GM12872 (cell line): ENCODE data around the gene CORO2B.
A peak's percentile ranks its signal among the peaks of the same experiment; 100 is the strongest.

Experiments used
- TF ChIP-seq, protein P1 (sequence below): IDR thresholded peaks from 3 replicates; pipeline ENCODE4 v1.5.1; 2011; ENCODE audit warnings: low read depth, mild to moderate bottlenecking, low read length, moderate library complexity; ENCODE audit not compliant: insufficient read depth

CORO2B gene

DNA sequence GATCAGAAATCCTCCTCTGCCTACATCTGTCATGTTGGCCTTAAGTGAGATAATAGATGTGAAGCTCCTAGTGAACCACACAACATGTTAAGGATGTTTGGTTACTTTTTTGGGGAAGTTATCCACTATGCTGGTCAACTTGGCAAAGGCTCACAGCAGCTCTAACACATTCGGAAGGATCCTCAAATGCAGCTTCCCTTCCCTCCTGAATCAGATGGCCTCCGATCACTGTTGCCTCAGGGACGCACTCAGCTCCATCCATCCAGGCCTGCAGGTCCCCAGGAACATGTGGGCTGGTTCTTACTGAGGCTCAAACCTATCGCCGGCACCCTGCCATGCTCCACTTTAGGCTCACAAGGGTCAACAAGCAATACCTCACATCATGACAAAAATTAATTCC lies 67.9 kb downstream of the CORO2B start:
- TF ChIP-seq, protein P1, sequence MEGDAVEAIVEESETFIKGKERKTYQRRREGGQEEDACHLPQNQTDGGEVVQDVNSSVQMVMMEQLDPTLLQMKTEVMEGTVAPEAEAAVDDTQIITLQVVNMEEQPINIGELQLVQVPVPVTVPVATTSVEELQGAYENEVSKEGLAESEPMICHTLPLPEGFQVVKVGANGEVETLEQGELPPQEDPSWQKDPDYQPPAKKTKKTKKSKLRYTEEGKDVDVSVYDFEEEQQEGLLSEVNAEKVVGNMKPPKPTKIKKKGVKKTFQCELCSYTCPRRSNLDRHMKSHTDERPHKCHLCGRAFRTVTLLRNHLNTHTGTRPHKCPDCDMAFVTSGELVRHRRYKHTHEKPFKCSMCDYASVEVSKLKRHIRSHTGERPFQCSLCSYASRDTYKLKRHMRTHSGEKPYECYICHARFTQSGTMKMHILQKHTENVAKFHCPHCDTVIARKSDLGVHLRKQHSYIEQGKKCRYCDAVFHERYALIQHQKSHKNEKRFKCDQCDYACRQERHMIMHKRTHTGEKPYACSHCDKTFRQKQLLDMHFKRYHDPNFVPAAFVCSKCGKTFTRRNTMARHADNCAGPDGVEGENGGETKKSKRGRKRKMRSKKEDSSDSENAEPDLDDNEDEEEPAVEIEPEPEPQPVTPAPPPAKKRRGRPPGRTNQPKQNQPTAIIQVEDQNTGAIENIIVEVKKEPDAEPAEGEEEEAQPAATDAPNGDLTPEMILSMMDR, result no peak

DNA sequence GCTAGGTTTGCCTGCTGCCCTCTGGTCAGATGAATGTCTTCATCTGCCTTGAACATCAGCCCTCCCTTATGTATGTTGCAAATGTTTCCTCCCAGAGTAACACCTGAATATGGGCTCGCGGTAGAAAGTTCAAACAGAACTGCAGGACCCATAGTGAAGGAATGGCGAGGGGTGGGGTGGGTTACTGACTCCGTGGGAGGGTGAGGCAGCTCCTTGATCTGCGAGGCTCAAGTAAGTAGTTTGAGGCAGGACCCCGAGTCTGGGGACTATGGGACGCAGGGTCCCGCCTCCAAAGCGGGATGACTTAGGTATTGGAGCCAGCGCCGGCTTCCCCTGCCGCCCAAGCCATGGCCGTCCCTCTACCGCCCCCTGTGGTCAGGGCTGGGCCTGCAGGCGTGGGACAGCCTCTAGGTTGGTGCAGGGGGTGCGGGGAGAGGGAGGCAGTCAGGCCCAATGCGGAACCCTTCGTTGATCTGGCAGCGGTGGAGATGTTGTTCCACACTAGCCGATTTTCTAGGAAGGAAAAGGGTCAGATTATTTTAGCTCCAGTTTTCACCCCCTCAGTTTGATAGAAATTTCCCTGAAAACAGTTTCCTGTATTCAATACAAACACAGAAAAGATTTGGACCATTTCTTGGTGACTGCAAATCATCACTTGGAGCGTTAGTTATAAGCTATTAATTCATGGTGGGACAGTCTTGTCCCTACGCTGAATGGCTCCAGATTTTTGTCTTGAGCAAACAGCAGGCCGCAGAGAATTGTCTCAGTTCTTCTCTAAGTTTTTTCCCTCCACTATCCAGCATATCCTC lies 72.3 kb downstream of the CORO2B start:
- TF ChIP-seq, protein P1, result peak; percentile 69

GRCh38 chr15:68651916-68652525 lies 73.2 kb downstream of the CORO2B start:
- TF ChIP-seq, protein P1, result no peak

DNA sequence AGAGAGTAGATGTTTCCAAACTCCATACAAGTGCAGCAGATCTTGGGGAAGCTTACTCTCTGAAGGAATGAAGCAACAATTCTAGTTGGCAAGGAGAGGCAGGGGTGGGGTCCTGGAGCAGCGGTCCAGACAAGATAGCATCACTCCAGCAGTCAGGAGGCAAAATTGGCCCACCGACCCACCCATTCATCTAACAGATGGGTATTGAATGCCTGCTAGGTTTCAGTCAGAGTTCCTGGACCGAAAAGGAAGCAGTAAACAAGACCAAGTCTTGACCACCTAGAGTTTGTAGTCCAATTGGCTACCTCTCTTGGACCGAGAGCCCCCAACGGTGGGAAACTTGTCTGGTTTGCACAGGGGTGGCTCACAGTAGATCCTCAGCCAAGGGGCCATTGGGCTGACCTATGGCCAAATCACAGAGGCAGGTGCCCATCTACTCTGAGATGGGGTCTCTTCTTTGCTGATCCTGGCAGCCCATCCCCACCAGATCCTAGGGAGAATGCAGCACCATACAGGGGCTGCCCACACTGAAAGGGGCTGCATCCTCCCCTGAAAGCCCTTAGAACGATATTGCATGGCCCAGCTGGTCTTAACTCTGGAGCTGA lies 74.3 kb downstream of the CORO2B start:
- TF ChIP-seq, protein P1, result no peak

- TF ChIP-seq, protein P1, result no peak
These were observed 75.0 kb downstream of the CORO2B start for GRCh38 chr15:68653801-68654200.

DNA sequence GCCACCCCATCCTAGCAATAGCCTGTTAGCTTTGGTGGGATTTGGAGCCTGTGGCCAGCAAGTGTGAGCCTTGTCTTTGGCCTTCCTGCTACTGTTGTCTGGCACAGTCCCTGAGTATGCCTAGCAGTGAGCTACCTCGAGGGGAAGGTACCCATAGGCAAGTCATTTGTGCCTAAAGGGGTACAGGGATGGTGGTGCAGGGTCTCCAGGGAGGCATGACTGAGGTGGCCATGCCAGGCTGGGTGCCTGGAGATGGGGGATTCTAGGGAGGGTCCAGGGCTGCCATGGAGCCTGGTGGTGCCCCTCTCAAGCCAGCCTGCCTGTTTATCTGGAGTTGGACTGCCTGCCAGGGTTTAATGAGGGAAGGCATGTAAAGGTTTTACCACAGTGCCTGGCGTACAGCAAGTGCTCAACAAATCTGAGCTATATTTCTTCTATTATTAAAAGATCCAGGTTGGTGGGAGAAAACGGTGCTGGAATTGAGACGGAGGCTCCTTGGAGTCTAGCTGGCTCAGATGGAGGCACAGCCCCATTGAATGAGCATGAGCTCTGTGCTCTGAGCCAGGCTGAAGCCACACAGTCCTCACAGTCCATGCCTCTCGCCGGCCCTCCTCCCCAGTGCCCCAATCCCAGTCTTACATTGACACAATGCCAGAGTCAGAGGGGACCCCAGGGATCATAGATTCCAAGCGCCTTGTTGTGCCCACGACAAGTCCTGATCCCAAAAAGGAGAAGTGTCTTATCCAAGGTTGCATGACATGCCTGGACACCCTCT lies 76.2 kb downstream of the CORO2B start:
- TF ChIP-seq, protein P1, result no peak

DNA sequence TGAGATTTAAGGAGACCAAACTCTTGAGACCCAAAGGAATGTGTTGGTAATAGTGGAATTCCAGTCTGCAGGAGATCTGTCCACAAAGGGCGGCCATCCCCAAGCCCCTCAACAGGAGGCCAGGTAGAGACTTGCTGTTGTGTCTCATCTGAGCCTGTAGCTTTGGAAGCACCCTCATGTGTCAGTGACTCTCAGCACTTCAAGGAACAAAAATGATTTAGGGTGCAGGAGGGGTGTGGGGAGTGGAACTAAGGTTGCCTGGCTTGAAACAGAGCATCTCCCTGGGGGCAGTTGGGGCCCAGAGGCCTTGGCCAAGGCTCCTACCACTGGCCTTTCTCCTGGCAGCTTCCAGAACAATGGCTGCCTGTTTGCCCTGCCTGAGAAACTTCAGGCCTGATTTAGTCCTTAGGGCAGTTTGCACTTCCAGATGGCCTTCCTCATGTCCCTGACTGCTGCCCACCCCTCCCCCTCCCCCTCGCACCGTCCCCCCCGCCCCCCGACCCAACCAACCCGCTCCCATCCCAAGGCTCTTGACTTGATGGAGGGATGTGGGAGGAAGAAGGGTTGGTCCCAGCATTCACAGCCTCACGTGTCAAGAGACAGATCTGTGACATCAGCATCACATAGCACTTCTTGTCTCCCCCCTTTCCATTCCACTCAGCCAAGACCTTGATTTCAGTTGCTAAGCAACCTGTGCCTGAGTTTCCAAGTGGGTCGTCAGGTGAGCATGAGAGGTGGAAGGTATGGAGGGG lies 77.1 kb downstream of the CORO2B start:
- TF ChIP-seq, protein P1, result no peak
